ENCODE data around the gene ATP5MC2.

GRCh38 chr12:53700567-53700966 lies 24.7 kb upstream of the ATP5MC2 start:
- TF ChIP-seq CTCF (IDR thresholded peaks at IDR 0.05) (no peak), CBX2 (IDR thresholded peaks at IDR 0.05; ENCODE audit: borderline replicate concordance, low read depth) (no peak)
- TF ChIP-seq, protein P1, sequence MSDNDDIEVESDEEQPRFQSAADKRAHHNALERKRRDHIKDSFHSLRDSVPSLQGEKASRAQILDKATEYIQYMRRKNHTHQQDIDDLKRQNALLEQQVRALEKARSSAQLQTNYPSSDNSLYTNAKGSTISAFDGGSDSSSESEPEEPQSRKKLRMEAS (IDR thresholded peaks at IDR 0.05), result no peak

All from A549 (cell line).